Uterus (tissue), 2 donors: ENCODE data around the gene FAM234A.

ENCODE experiments used
- POLR2A ChIP-seq, 2 donors: fragments of 450-650 bp; IDR thresholded peaks; one replicate each; pipeline ENCODE4 v1.6.1; 2016; ENCODE audit warnings: antibody characterized with exemption in 2 of 2, mild to moderate bottlenecking in 1 of 2, moderate library complexity in 1 of 2
- TF ChIP-seq, protein P1 (sequence below), 4 experiments: fragments of 200-600 bp in 2 of 4; fragments of 450-650 bp in 2 of 4; sonication (generic) in 2 of 4; IDR thresholded peaks; one replicate each; pipeline ENCODE4 v1.5.1; 2016 to 2019; ENCODE audit warnings: antibody characterized with exemption in 4 of 4, mild to moderate bottlenecking in 2 of 4, moderate library complexity in 1 of 4

DNA sequence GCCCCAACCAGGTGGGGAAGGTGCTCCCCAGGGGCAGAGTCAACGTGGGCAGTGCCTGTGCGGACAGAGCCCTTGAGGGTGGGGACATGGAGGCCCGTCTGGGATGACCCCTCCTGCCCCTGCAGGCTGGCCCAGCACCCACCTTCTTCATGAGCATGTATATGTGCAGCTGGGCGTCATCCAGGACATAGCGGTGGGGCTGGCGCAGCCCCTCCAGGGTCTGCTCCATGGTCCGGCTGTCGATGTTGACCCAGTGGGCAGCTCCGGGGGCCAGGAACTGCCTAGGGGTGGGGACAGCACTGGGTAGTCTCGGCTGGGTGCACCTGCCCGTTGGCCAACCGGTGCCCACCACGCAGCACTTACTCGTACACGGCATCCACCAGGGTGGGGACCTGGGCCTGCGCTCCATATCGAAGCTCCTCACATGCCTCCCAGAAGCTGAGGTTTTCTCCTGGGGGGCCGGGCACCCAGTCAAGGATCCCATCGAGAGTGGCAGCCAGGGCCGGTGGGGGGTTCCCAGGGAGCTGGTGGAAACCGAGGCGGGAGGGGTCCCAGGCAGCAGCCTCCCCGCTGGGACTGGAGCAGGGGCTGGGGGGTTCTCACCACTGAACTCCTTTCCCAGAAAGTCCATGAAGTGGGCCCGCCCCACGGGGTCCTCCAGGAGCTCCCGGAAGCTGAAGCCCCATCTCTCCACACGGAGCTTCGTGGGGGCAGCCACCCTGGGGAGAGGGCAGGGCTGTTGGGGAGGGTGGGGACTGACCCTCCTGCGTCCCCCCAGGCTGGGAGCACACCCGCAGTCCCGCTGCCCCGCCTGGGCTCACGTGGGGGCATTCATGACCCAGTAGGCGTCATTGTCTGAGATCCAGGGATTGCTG, 36.0 kb downstream of the FAM234A start:
- TF ChIP-seq, protein P1, sequence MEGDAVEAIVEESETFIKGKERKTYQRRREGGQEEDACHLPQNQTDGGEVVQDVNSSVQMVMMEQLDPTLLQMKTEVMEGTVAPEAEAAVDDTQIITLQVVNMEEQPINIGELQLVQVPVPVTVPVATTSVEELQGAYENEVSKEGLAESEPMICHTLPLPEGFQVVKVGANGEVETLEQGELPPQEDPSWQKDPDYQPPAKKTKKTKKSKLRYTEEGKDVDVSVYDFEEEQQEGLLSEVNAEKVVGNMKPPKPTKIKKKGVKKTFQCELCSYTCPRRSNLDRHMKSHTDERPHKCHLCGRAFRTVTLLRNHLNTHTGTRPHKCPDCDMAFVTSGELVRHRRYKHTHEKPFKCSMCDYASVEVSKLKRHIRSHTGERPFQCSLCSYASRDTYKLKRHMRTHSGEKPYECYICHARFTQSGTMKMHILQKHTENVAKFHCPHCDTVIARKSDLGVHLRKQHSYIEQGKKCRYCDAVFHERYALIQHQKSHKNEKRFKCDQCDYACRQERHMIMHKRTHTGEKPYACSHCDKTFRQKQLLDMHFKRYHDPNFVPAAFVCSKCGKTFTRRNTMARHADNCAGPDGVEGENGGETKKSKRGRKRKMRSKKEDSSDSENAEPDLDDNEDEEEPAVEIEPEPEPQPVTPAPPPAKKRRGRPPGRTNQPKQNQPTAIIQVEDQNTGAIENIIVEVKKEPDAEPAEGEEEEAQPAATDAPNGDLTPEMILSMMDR (IDR thresholded peaks at IDR 0.05), result no peak
- TF ChIP-seq POLR2A (IDR thresholded peaks at IDR 0.05), result no peak
